GM18870 (cell line): ENCODE data around the gene CDC45.

Experiments
- ATAC-seq: cut with Tn5 transposase; IDR thresholded peaks from one replicate; pipeline ENCODE4 v1.9.1; 2021; ENCODE audit warnings: moderate library complexity; ENCODE audit not compliant: unreplicated experiment

CDC45 gene

DNA sequence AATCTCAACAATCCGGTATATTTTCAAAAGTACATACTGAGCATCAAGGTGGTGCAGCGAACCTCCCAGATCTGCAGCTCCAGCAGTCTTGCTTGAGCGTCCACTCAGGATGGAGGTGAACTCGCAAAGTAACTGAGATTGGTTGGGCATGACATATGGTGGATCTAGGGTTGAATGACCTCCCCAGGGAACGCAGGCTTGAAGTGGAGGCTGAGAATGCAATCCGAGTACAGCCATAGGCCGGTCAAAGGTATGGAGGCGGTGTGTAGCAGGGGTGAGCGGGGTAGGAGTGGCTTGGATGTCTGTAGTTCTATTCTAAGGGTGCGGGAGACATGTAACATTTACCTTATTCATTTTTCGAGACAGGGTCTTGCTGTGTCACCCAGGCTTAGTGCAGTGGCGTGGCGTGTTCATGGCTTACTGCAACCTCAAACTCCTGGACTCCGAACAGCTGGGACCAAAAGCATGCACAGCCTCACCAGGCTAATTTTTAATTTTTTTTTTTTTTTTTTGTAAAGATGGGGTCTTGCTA, 31.6 kb upstream of the CDC45 start:
- peak; percentile 7 for ATAC-seq

DNA sequence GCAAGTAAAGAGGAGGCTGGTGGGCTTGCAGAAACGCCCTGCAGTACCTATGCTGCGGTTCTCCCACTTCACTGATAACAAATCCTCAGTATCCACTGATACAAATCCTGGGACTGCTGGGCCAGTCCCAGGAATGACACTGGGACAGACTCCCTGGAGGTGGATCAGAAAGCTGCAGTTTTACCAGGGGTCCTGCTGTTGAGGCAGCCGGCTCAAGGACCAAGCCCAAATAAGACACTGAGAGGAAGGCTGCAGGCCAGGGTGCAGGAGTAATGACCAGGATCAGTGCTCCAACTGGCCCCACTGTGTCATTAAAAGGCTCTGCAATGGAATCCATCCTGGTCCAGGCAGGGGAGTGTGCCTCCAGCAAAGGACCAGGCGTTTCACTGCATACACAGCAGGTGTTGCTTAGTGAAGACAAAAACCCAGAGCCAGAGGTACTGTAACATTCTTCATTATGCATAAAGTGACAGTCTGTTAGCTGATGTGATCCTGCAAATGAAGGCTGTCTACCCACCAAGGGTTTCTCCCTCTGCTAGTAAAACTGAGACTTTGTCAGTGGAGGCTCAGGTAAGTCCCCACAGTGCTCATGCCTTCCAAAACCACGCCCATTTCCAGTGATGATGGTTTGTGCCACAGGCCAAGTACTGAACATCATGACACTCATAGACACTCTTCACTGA, 30.8 kb upstream of the CDC45 start:
- ATAC-seq = no peak

DNA sequence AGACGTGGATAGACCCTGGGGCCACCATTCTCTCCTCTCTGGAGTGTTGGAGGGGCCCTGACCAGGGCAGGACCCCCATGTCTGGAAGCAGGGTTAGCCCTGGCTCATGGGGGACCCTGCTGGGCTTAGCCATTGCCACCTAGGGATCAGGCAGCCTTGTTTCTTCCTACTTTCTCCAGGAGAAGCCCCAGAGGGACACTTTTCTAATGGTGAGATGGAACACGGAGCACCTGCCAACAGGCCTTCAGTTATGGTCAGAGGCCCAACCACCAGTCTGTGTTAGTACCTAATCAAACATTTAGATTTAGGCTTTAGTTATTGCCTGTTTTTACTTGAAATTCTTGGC, 30.3 kb upstream of the CDC45 start:
- ATAC-seq = no peak

DNA sequence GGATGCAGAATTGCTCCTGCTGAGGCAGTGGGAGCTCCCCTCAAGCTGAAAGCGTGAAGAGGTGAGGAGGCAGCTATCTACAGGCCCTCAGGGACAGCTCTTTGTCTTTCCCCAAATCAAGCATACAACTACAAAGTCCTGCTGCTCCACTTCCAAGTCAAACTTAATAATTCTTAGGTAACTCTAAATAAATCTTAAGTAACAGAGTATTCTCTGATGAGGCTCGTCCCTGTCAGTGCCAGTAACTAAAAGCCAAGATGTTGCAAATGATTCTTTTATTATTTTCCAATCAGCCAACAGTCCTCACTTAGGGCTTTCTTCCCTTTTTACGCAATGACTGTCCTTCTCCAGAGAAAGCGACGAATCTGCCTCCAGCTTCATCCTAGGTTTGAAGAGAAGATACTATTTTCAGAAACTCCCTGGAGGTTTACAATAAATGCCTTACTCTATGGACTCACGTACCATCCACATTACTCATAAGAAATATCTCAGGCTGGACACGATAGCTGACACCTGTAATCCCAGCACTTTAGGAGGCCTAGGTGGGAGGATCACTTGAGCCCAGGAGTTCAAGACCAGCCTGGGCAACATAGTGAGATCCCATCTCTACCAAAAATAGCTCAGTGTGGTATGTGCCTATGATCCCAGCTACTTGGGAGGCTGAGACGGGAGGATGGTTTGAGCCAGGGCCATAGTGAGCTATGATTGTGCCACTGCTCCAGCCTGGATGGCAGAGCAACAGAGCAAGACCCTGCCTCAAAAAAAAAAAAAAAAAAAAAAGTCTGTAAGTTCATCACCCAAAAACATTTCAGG, 29.2 kb upstream of the CDC45 start:
- ATAC-seq = no peak

DNA sequence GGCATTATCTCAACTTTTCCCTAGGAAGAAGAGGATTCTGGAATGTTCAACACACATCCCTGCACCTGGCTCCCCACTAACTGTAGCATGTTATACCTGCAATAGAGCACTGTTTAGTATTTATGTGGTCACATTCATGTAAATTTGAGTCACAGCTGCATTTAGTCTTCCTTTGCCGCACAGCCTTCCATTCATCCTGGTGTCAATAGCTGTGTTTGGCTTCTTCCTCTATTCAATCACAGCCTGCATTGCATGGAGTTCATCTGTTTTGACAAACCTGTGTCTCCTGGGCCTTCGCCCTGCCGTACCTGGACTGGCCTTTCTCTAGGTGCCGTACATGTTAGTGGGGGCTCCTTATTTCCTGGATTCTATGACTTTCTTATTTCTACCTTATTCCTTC, 28.1 kb upstream of the CDC45 start:
- no peak for ATAC-seq

DNA sequence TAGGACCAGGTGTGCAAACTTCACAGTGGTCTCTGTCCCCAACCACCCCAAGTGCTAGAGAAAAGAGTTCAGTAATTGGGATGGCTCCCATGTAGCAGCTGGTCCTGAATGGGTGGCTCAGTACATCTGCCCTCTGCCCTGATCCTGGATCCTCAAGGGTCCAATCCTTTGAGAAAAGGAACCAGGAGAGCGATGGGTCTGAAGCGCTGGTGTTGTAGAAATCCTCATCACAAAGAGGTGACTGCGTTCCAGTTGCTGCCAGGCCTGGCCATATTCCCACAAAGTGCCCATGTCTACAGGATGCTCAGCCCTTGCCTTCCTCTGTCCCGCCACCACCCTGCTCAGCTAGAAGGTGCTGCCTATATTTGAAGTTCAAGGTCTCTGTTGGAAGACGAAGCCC, 26.0 kb upstream of the CDC45 start:
- ATAC-seq = no peak

DNA sequence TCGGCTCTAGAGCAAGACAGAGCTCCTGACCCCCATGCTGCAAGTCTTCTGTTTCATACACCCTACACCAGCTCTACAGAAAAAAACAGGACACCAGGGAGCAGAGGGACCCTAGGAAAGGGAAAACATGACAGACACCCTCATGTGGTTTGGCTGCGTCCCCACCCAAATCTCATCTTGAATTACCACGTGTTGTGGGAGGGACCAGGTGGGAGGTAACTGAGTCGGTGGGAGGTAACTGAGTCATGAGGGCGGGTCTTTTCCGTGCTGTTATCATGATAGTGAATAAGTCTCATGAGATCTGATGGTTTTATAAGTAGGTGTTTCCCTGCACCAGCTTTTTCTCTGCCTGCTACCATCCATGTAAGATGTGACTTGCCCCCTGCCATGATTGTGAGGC, 25.6 kb upstream of the CDC45 start:
- no peak for ATAC-seq

DNA sequence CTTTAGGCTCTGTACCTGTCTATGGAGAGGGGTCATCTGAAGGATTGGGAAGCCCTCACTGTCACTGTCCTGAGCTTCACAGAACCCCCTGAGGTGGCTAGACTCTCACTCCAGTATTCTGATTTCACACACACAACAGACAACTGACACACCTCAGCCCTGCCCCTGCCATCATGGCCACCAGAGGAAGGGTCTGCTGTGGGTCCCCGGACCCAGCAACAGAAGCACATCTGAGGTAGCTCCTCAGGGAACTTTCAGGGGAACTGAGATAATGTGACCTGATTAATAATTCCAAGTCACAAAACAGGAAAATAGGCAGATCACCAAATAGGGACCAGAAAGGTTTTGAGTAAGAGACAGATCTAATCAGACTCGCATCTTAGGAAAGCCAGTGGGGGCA, 24.7 kb upstream of the CDC45 start:
- no peak for ATAC-seq

DNA sequence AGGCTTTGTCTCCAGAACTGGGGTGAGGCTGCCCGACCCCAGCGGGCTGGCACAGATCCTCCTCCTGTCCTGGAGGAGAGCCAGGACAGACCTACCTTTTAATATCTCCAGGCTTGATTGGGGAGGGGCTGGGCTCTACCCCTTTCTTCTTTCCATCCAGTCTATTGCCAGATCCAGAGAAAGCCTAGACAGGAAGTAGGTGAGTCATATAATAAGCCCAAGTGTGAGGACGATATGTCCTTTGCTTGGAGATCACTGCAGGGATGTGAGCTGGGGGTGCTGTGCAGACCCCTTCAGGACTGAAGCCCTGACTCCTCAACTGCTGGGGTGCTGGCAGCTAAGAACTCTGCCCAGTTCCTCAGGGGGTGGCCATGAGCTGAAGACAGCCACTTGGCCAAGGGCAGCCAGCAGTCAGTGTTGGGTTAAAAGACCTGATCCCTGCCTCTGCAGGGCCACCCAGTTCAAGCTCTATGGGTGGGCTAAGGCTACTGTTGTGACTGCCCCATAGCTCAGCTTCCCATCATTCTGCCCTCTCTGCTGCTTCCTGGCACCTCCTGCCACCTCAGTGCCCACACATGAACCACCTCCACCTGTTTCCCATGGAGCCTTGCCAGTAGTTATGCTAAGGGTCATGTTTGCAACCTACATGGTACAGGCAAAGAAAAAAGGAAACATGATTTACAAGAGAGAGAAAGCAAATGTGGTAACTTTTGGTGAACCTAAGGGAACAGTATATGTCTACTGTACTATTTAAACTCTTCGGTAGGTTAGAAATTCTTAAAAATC, 23.9 kb upstream of the CDC45 start:
- ATAC-seq = no peak

DNA sequence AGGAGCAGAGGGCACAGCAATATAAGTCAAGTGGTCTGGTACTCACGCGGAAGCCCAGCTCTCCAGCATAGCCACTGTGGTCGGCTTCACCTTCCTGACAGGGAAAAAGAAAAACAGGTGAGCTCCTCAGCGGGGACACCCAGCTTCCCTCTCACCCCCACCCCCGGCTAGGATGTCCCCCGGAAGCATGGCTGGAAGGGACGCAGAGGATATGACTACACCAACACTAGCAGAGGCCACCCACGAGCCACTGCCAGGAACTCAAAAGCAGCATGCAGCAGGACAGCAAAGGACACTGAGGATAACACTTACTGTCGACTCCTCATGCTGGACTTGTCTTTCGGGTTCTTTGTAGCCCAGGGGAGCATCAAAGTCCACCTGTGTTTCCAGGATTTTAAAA, 23.2 kb upstream of the CDC45 start:
- no peak for ATAC-seq

DNA sequence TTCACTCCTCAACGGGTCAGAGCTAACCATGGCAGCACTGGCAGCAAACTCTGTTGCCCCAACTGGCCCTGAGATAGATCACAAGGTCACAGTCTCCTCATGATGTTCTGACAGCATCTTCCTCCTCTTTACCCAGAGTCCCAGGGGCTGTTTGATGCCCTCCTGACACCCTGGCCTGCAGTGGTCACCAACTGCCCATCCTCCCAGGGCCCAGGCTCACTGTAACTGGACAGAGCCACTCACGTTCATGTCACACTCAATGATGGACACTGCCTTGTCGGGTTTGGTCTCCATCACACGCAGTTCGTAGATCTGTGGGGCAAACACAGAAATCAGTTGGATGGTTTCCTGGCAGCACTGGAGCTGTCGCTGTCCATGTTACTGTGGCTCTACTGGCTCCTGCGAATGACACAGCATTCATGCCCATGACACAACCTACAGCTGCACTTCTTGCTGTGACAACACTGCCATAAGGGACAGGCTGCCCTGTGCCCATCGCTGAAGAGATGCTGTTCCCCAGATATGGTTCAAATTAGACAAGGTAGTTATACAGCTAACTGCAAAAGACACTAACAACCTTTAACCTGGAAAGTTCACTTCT, 21.8 kb upstream of the CDC45 start:
- ATAC-seq = no peak

DNA sequence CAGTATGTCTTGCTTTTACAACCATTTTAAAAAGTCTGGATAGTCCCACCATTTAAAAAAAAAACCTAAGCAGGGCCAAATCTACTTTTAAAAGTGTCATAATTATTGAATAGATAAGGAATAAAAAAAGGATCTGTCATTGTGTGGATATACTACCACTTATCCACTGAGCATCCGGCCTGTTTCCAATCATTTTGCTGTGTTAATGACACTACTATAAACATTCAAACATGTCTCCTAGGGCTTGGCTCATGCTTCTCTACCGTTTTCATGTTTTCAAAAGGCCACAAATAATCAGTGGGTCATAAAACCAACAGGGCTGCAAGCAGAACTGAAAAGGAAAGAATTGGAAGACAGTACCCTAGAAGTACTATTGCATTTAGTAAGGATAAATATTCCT, 19.7 kb upstream of the CDC45 start:
- no peak for ATAC-seq

DNA sequence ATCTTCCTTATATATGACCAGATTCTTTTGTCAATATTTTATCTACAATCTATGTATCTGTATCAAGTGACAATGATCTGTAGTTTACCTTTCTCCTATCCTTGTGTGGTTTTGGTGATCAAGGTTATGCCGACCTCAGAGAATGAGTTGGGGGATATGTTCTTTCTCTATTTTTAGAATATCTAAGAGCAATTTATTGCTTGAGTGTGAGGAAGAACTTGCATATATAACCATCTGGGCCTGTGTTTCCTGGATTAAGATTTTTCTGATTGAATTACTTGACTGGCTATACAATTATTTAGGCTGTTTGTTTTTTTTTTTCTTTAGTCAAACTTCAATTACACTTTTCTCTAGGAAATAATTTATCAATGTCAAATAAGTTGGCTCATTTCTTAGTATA, 18.2 kb upstream of the CDC45 start:
- ATAC-seq = no peak

DNA sequence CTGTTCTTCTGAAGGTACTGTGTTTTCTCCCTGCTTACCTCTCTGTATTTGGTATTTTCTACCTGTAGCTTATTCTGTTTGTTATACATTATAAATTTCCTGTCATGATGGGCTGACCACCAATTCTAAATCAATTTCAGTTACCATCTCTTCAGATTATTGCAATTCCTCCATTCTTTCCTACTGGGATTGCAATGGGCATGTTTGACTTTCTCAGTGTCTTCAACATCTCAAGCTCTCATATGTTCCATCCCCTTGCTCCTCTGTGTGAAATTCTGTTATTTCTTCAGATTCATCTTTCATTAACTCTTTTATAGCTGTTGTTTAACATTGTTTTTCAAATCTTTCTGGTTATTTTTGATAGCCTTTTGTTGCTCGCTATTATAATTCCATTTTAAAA, 16.7 kb upstream of the CDC45 start:
- ATAC-seq = no peak

DNA sequence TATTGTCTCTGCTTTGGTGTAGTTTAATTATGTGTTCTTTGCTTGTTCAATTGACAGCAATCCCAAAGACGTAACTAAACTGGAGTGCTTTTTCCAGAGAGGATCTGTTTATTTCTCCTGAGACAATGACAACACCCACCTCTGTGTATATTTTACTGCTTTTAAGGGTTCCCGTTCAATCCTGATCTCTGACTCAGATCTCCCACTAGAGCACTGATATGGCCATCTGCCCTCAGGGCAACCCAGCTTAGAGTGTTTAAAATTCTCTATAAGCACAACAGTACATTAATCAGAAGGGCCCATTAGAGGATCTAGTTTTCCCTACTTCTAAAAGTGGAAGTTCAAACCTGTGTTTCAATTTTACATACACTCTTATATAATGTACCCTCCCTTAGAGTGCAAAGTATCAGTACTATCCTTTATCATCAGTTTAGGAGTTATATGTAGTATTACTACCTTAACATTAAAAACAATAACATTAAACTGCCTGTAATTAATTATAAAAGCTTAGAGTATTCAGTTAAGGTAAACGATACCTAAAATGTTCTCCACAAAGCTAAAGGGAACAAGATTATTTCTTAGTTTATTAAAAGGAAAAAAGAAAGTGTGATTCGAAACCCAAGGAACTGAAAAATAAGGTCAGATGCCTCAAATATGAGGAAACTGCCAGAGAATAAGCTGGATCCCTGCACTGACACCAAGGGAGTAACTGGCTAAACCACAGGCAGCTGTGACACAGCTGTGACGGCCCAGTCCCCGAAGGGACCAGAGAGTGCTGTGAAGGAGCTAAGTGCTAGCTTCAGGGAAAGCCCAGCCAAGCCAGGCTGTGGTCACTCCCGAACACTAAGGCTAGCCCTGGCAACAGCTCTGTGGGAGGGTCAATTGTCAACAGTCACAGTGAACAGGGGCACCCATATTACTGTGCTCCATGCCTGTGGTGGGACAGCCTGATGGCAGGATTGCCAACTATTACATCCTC, 15.9 kb upstream of the CDC45 start:
- ATAC-seq = no peak

DNA sequence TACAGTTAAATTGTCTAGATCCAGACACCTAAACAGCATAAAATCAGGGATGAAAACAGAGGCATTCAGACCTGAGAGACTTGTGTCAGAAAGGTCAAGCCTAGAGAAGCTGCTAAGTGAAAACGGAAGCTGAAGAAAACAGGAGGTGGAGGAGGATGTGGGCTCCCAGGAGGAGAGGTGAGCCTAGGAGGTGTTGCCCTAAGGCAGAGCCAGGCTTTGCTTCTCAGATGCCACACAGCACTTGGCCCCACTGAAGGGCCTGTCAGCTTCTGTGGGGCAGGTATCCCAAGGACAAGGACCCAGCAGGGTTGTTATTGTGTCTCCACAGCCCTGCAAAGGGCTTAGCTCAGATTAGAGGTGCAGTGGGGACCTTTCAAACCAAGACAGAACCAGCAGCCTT, 15.2 kb upstream of the CDC45 start:
- no peak for ATAC-seq

DNA sequence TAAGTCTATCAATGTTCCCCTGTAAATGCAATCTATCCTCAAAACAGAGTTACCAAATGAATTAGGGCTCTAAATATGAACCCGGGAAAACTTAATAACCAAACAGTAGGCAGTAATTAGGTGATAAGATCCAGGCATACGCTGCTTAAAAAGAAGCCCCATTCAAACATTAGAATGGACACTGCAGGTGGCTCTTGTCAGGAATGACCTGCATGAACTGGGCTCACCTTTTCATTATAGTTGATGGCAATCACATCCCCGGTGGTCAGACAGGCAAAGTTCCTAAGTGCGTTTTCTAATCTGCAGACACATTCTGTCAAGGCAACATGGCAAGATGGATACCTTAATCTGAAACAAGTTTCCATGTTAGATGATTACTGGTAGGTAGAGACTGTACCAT, 14.7 kb upstream of the CDC45 start:
- no peak for ATAC-seq

DNA sequence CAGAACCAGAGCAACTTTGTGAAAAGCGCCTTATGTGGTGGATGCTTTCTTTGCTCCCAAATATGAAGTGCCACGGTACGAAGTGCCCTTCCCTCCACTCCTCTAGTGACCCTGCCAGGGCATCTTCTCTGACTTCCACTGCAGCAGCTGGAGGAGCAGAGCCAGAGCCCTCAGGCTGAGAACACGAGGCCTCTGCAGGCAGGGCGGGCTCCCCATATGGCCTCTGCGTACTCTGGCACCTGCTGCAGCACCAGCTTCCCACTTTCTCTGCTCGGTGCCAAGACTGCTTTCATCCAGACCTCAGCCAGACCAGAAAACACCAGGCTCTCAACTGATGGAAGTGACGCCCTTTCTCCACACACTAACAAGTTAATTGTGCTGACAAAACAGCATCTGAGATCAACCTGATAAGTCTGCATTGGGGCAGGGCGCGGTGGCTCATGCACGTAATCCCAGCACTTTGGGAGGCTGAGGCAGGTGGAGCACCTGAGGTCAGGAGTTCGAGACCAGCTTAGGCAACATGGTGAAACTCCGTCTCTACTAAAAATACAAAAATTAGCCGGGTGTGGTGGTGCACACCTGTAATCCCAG, 13.5 kb upstream of the CDC45 start:
- no peak for ATAC-seq

DNA sequence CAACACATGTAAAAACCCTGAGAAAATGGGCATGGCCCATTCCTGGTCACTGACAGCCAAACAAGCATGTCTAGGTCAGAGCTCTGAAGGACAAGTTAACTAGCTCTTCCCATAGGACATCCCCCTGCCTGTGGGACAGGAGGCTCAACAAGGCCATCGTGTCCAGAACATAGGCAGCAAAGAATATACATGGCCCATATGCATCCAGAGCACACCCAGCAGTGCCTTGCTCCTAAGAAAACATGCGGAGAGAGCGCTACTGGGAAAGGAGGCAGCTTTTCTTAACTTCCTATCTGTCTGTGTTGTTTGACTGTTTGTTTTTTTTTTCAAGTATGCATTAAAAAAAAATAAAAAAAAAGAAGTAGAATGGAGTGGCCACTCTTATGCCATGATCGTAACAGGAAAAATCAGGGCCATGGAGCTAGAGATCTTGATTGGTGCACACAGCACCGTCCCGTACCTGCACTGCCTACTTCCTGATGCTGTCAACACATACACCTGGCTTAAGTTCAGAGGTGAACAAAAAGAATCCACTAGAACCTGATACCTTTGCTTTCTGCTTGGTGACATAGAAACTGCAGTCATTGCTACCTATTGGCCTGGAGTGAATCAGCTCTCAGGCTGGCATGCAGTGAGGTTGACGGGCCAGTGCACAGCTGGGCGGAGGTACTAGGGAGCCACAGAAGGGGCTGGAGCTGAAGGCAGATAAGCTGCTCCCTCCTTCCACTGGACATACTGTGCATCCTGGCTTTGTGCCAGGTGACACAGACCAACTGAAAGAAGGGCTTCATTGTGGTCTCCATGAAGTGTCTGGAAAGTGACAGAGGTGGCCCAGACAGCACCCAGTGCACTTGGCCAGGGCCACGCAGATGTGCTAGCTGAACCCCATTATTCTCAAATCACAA, 12.6 kb upstream of the CDC45 start:
- no peak for ATAC-seq
